H1 (cell line): Measurements from ENCODE around the gene GRIPAP1. TPM values are rescaled to one million over a fixed set of nuclear protein-coding genes. Genes with fewer than 3 reads are reported as not detected.

Experiments
- CTCF ChIA-PET: fragments of 300-600 bp; sonication (Branson Sonifier 250); formaldehyde crosslinking; loops from one replicate; lab custom pipeline; 2021; ENCODE audit not compliant: partially characterized antibody; lab: Charles Lee
- POLR2A ChIA-PET: fragments of 300-600 bp; sonication (Branson Sonifier 250); formaldehyde crosslinking; loops from one replicate; lab custom pipeline; 2021; ENCODE audit warnings: inconsistent platforms; ENCODE audit not compliant: partially characterized antibody; lab: Charles Lee
- DNase-seq, 2 experiments: peaks; one replicate each; pipeline versions ENCODE4 v3.0.0 to v3.0.0-alpha.2; 2010 to 2022; ENCODE audit warnings: low spot score in 2 of 2, low read depth in 1 of 2, mixed read lengths in 1 of 2
- FAIRE-seq: peaks from 2 replicates; lab custom pipeline; 2011; peaks lifted over from hg19 to GRCh38; lab: Jason Lieb, UNC
- H2AFZ ChIP-seq: 2 replicates; pipeline ENCODE4 v1.8.1; 2012; ENCODE audit warnings: low read length, inconsistent platforms
- H2AK5ac ChIP-seq: 2 replicates; pipeline ENCODE4 v1.6.1; 2013; ENCODE audit warnings: low read depth, low read length
- H2BK120ac ChIP-seq: replicated peaks from 2 replicates; pipeline ENCODE3; 2013; ENCODE audit warnings: low read depth, low read length, inconsistent platforms
- H2BK12ac ChIP-seq: 2 replicates; pipeline ENCODE4 v1.6.1; 2013; ENCODE audit warnings: low read depth, low read length
- H2BK15ac ChIP-seq: 2 replicates; pipeline ENCODE4 v1.6.1; 2013; ENCODE audit warnings: low read length
- H2BK20ac ChIP-seq: 2 replicates; pipeline ENCODE4 v1.6.1; 2013; ENCODE audit warnings: low read length
- H2BK5ac ChIP-seq: 2 replicates; pipeline ENCODE4 v1.6.1; 2013; ENCODE audit warnings: low read depth, low read length
- H3K14ac ChIP-seq: 2 replicates; pipeline ENCODE4 v1.6.1; 2013; ENCODE audit warnings: inconsistent platforms; ENCODE audit not compliant: insufficient read length
- H3K18ac ChIP-seq: 2 replicates; pipeline ENCODE4 v1.6.1; 2013; ENCODE audit warnings: low read length; ENCODE audit errors: extremely low read depth
- H3K23ac ChIP-seq: 2 replicates; pipeline ENCODE4 v1.6.1; 2013; ENCODE audit warnings: inconsistent platforms; ENCODE audit not compliant: insufficient read length
- H3K23me2 ChIP-seq: 2 replicates; pipeline ENCODE4 v1.6.1; 2013; ENCODE audit warnings: low read depth, low read length
- H3K27ac ChIP-seq: 2 replicates; pipeline ENCODE4 v1.6.1; 2011; ENCODE audit warnings: low read depth, low read length, inconsistent platforms
- H3K27me3 ChIP-seq, 4 experiments: replicated peaks in 1 of 4; 1 replicate in 1 of 4; 2 replicates in 3 of 4; pipeline versions ENCODE4 v1.6.1 to v1.8.1; 2011 to 2013; ENCODE audit warnings: low read length in 3 of 4, mild to moderate bottlenecking in 3 of 4, inconsistent platforms in 2 of 4, mixed read lengths in 2 of 4, moderate library complexity in 1 of 4; ENCODE audit not compliant: control insufficient read depth in 3 of 4, insufficient read depth in 3 of 4; ENCODE audit errors: extremely low read depth in 1 of 4
- H3K36me3 ChIP-seq, 4 experiments: 2 replicates each; pipeline versions ENCODE4 v1.6.1 to v1.8.1; 2011 to 2013; ENCODE audit warnings: mild to moderate bottlenecking in 4 of 4, low read length in 3 of 4, moderate library complexity in 2 of 4, control low read depth in 1 of 4, inconsistent platforms in 1 of 4; ENCODE audit not compliant: insufficient read depth in 4 of 4, control insufficient read depth in 2 of 4
- H3K4ac ChIP-seq: replicated peaks from 2 replicates; pipeline ENCODE3; 2013; ENCODE audit warnings: low read length, low read depth, mixed read lengths, inconsistent platforms; ENCODE audit not compliant: insufficient read length
- H3K4me1 ChIP-seq, 4 experiments: replicated peaks in 1 of 4; 1 replicate in 1 of 4; 2 replicates in 3 of 4; pipeline versions ENCODE4 v1.6.1 to v1.8.1; 2011 to 2013; ENCODE audit warnings: low read length in 3 of 4, inconsistent platforms in 2 of 4, mixed read lengths in 1 of 4; ENCODE audit not compliant: insufficient read depth in 4 of 4, control insufficient read depth in 3 of 4
- H3K4me2 ChIP-seq, 2 experiments: 2 replicates each; pipeline versions ENCODE4 v1.6.1 to v1.8.1; 2011 to 2013; ENCODE audit warnings: low read depth in 2 of 2, low read length in 2 of 2, control low read depth in 1 of 2, inconsistent platforms in 1 of 2, mild to moderate bottlenecking in 1 of 2; ENCODE audit not compliant: insufficient read depth in 1 of 2
- H3K4me3 ChIP-seq, 4 experiments: fragments of 200-600, 300-600 bp in 1 of 4; sonication (generic), shearing (Covaris generic), sonication (Bioruptor Twin) in 1 of 4; 2 replicates each; pipeline versions ENCODE4 v1.5.1 to v1.8.1; 2011 to 2016; ENCODE audit warnings: low read length in 4 of 4, low read depth in 3 of 4, control low read depth in 2 of 4, inconsistent platforms in 2 of 4, mild to moderate bottlenecking in 2 of 4, mixed read lengths in 1 of 4, moderate library complexity in 1 of 4; ENCODE audit not compliant: insufficient read depth in 2 of 4; ENCODE audit errors: extremely low read depth in 1 of 4
- H3K56ac ChIP-seq: replicated peaks from 2 replicates; pipeline ENCODE3; 2013; ENCODE audit warnings: low read depth, mild to moderate bottlenecking, mixed read lengths, low read length, inconsistent platforms; ENCODE audit not compliant: insufficient read length
- H3K79me1 ChIP-seq: 2 replicates; pipeline ENCODE4 v1.6.1; 2013; ENCODE audit warnings: low read depth, low read length, control low read depth
- H3K79me2 ChIP-seq, 2 experiments: 2 replicates each; pipeline versions ENCODE4 v1.6.1 to v1.8.1; 2012 to 2013; ENCODE audit warnings: low read length in 2 of 2, mild to moderate bottlenecking in 2 of 2, inconsistent platforms in 1 of 2; ENCODE audit not compliant: insufficient read depth in 2 of 2, control insufficient read depth in 1 of 2
- H3K9ac ChIP-seq, 4 experiments: replicated peaks in 1 of 4; 1 replicate in 1 of 4; 2 replicates in 3 of 4; pipeline versions ENCODE4 v1.6.1 to v1.8.1; 2011 to 2013; ENCODE audit warnings: low read depth in 3 of 4, low read length in 3 of 4, control low read depth in 2 of 4, mild to moderate bottlenecking in 2 of 4, moderate library complexity in 2 of 4, inconsistent platforms in 1 of 4; ENCODE audit errors: extremely low read depth in 1 of 4
- H3K9me3 ChIP-seq, 2 experiments: 2 replicates each; pipeline versions ENCODE4 v1.6.1 to v1.8.1; 2012 to 2013; ENCODE audit warnings: mild to moderate bottlenecking in 2 of 2, moderate library complexity in 2 of 2, control low read depth in 1 of 2, inconsistent platforms in 1 of 2, low read depth in 1 of 2, low read length in 1 of 2, mixed read lengths in 1 of 2; ENCODE audit not compliant: insufficient read depth in 2 of 2
- H4K20me1 ChIP-seq, 2 experiments: replicated peaks in 1 of 2; 2 replicates each; pipeline versions ENCODE3 to v1.8.1; 2011 to 2013; ENCODE audit warnings: inconsistent platforms in 2 of 2, low read length in 2 of 2, mild to moderate bottlenecking in 1 of 2; ENCODE audit not compliant: insufficient read depth in 2 of 2, control insufficient read depth in 1 of 2
- H4K5ac ChIP-seq: 2 replicates; pipeline ENCODE4 v1.6.1; 2013; ENCODE audit warnings: low read length, low read depth, mixed read lengths, inconsistent platforms; ENCODE audit not compliant: insufficient read length
- H4K8ac ChIP-seq: 2 replicates; pipeline ENCODE4 v1.8.0; 2013; ENCODE audit warnings: mild to moderate bottlenecking, moderate library complexity, low read length, inconsistent platforms; ENCODE audit not compliant: insufficient read depth; ENCODE audit errors: extremely low read depth
- H4K91ac ChIP-seq: replicated peaks from 2 replicates; pipeline ENCODE3; 2013; ENCODE audit warnings: low read length, mixed read lengths, inconsistent platforms; ENCODE audit not compliant: insufficient read length
- BACH1 ChIP-seq: IDR thresholded peaks from 2 replicates; pipeline ENCODE4 v1.6.1; 2012; ENCODE audit warnings: low read length, improper control_type of control experiment
- CREB1 ChIP-seq: IDR thresholded peaks from 2 replicates; pipeline ENCODE4 v1.6.1; 2012; ENCODE audit warnings: inconsistent platforms
- EZH2 ChIP-seq: fragments of 200-600 bp; sonication (generic); IDR thresholded peaks from 2 replicates; pipeline ENCODE4 v1.7.1; 2012; ENCODE audit warnings: low read depth, mild to moderate bottlenecking, moderate library complexity, low read length, inconsistent platforms; ENCODE audit not compliant: severe bottlenecking
- PHF8 ChIP-seq: fragments of 200-600 bp; sonication (generic); conservative IDR thresholded peaks from 2 replicates; pipeline ENCODE4 v1.7.1; 2012; ENCODE audit warnings: low read depth, mild to moderate bottlenecking, inconsistent platforms, low read length, moderate library complexity
- POU5F1 ChIP-seq: IDR thresholded peaks from 2 replicates; pipeline ENCODE4 v1.6.1; 2011; ENCODE audit warnings: low read depth, mild to moderate bottlenecking, low read length, moderate library complexity
- RAD21 ChIP-seq, 2 experiments: IDR thresholded peaks in 1 of 2; conservative IDR thresholded peaks in 1 of 2; 2 replicates each; pipeline ENCODE4 v1.6.1; 2011; ENCODE audit warnings: low read depth in 2 of 2, low read length in 2 of 2, improper control_type of control experiment in 1 of 2, inconsistent platforms in 1 of 2, mild to moderate bottlenecking in 1 of 2, moderate library complexity in 1 of 2
- RBBP5 ChIP-seq: IDR thresholded peaks from 2 replicates; pipeline ENCODE4 v1.7.1; 2012; ENCODE audit warnings: low read depth, mild to moderate bottlenecking, inconsistent platforms, low read length, moderate library complexity, borderline replicate concordance
- SP4 ChIP-seq: IDR thresholded peaks from 2 replicates; pipeline ENCODE4 v1.6.1; 2012; ENCODE audit warnings: low read length, inconsistent platforms
- TAF7 ChIP-seq: optimal IDR thresholded peaks from 2 replicates; pipeline ENCODE3; 2011; ENCODE audit warnings: low read depth, mild to moderate bottlenecking, inconsistent platforms, low read length, moderate library complexity, borderline replicate concordance
- WGBS, 2 experiments: shearing (Covaris generic) in 1 of 2; methylation state at CpG; one replicate each; pipeline versions ENCODE4 v1.1.6 to v1.1.7; 2013 to 2015; ENCODE audit warnings: low lambda C conversion rate in 2 of 2, mixed read lengths in 2 of 2, inconsistent platforms in 1 of 2, low coverage in 1 of 2, missing lambda C conversion rate in 1 of 2; ENCODE audit not compliant: insufficient replicate concordance in 2 of 2, insufficient coverage in 1 of 2, insufficient read length in 1 of 2; ENCODE audit errors: extremely low coverage in 1 of 2, missing lambda C conversion rate in 1 of 2; 5-methylcytosine and 5-hydroxymethylcytosine counted together
- polyA plus RNA-seq, 7 experiments: library from polyadenylated mRNA; depleted of rRNA in 3 of 7; stranded (reverse) in 5 of 7; unstranded in 2 of 7; fragments of >200 nt in 5 of 7; fragments of 200-250 nt in 2 of 7; gene quantifications; 1 replicate in 5 of 7; 2 replicates in 1 of 7; 4 replicates in 1 of 7; pipeline versions ENCODE4 v1.2.1 to v1.2.3, GENCODE V29; 2011 to 2013; ENCODE audit warnings: missing spikeins in 2 of 7, mixed read lengths in 2 of 7
- total RNA-seq: library from RNA; stranded (reverse); fragmentation: NEBNext Ultra II Directional; extraction: Animal tissue kit (Norgen Biotek cat#: 25700); gene quantifications from 2 replicates; pipeline ENCODE4 v1.2.1, GENCODE V29; 2021
- TF ChIP-seq, protein P1 (sequence below): IDR thresholded peaks from 2 replicates; pipeline ENCODE4 v1.6.1; 2012; ENCODE audit warnings: inconsistent platforms
- TF ChIP-seq, protein P2 (sequence below): IDR thresholded peaks from 2 replicates; pipeline ENCODE4 v1.6.1; 2012; ENCODE audit warnings: low read length, inconsistent platforms

The GRIPAP1 gene
- total and polyA plus RNA-seq, 2 of the 8 experiments (the other 6 are each of a cell fraction or from before 2014, with no cell fraction given), result 21.6 to 55.9 TPM

DNA sequence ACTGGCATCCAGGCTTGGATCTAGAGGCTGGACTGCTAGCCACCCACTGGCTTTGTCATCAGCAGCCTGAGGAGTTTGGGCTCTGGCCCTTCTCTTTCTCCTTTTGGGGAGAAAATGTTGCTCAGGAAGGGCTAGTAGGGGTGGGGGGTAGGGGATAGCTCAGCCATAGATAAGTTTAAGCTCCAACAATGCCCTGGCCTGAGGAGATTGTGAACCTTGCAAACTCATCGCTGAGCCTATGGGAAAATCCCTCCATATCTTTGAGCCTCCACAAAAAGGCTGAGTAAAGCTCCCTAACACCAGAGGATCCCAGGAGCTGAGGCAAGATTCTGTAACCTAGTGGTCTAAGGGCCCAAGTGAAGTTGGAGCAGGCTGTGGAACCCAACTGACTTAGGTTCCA is 53.5 kb downstream of the GRIPAP1 start:
- peaks cover 0 to 47% of the 10 kb centered on the region in 2 experiments; a peak in 2 of 4 replicates for H3K79me2 ChIP-seq
- peaks cover 0 to 14% of the 10 kb centered on the region in 2 experiments for H4K20me1 ChIP-seq
- CTCF ChIA-PET, result interaction anchor here (0.9 to 1.1 kb wide), 4 partner anchors 9 to 23 kb away, joined by 3 to 5 read pairs (median 4); partner anchors contain the start of genes KCND1 and OTUD5

More for the DNA sequence above, 53.5 kb downstream of the GRIPAP1 start:
- WGBS, 2 experiments, result 100% methylated on average over 1 of the region's 1 CpG; no CpG with 5 or more reads in 1 of the 2 experiments
- no peak overlapping the region for H3K56ac ChIP-seq
- no peaks in the 10 kb centered on the region; the same call in 1 of the 2 replicates for H3K79me1 ChIP-seq
- H3K36me3 ChIP-seq, result peaks cover 0 to 3% (median 0%) of the 10 kb centered on the region in 4 experiments; a peak in 3 of 8 replicates
- no peak overlapping the region for H3K4me2 ChIP-seq
- H3K9ac ChIP-seq, result no peak overlapping the region
- no peak overlapping the region for H3K27ac ChIP-seq
- H3K27me3 ChIP-seq, result no peaks in the 10 kb centered on the region
- POLR2A ChIA-PET, result interaction anchor here (0.7 to 1.8 kb wide), 2 partner anchors 11 to 37 kb away, joined by 3 to 4 read pairs; partner anchors contain the start of gene SLC35A2
- H2AFZ ChIP-seq, result no peak overlapping the region
- H2BK5ac ChIP-seq, result no peak overlapping the region
- no peak overlapping the region for H2BK20ac ChIP-seq
- 0 out of 7 replicates have a peak, but pooled peaks cover 0 to 2% (median 0%) of the 10 kb centered on the region in 4 experiments for H3K4me1 ChIP-seq
- no peak overlapping the region for H2BK15ac ChIP-seq
- H3K14ac ChIP-seq, result no peak overlapping the region
- FAIRE-seq (no peak), DNase-seq (no peak)
- no peak overlapping the region for H2AK5ac ChIP-seq
- no peaks in the 10 kb centered on the region for H3K23me2 ChIP-seq
- H4K5ac ChIP-seq, result no peak overlapping the region
- no peak overlapping the region for H3K18ac ChIP-seq
- H2BK12ac ChIP-seq, result no peak overlapping the region
- no peak overlapping the region for H2BK120ac ChIP-seq
- no peak overlapping the region for H3K4me3 ChIP-seq
- no peak overlapping the region for H4K91ac ChIP-seq
- H3K4ac ChIP-seq, result no peak overlapping the region
- no peak overlapping the region for H4K8ac ChIP-seq
- H3K9me3 ChIP-seq, result no peaks in the 10 kb centered on the region
- no peak overlapping the region for H3K23ac ChIP-seq
- TF ChIP-seq PHF8, result no peak
- TF ChIP-seq, protein P1, sequence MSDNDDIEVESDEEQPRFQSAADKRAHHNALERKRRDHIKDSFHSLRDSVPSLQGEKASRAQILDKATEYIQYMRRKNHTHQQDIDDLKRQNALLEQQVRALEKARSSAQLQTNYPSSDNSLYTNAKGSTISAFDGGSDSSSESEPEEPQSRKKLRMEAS, result no peak
- TF ChIP-seq EZH2, result no peak
- no peak for TF ChIP-seq CREB1
- no peak for TF ChIP-seq RAD21 (IDR thresholded peaks at IDR 0.05 in 1 of 2, conservative IDR thresholded peaks at IDR 0.05 in 1 of 2; ENCODE audit: low read depth in 2 of 2, low read length in 2 of 2)
- TF ChIP-seq RBBP5, result no peak
- no peak for TF ChIP-seq SP4
- no peak for TF ChIP-seq POU5F1
- TF ChIP-seq, protein P2, sequence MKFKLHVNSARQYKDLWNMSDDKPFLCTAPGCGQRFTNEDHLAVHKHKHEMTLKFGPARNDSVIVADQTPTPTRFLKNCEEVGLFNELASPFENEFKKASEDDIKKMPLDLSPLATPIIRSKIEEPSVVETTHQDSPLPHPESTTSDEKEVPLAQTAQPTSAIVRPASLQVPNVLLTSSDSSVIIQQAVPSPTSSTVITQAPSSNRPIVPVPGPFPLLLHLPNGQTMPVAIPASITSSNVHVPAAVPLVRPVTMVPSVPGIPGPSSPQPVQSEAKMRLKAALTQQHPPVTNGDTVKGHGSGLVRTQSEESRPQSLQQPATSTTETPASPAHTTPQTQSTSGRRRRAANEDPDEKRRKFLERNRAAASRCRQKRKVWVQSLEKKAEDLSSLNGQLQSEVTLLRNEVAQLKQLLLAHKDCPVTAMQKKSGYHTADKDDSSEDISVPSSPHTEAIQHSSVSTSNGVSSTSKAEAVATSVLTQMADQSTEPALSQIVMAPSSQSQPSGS, result no peak
- TF ChIP-seq TAF7, result no peak
- TF ChIP-seq BACH1, result no peak
